Activated T-cell treated with anti-CD3 and anti-CD28 coated beads, Interleukin-2, amount 50 U/mL, for 1 hour (primary cell): ENCODE results near the gene ARL9.

Experiments
- DNase-seq: peaks from one replicate; pipeline ENCODE4 v3.0.0-alpha.2; 2020

ARL9 gene

DNA sequence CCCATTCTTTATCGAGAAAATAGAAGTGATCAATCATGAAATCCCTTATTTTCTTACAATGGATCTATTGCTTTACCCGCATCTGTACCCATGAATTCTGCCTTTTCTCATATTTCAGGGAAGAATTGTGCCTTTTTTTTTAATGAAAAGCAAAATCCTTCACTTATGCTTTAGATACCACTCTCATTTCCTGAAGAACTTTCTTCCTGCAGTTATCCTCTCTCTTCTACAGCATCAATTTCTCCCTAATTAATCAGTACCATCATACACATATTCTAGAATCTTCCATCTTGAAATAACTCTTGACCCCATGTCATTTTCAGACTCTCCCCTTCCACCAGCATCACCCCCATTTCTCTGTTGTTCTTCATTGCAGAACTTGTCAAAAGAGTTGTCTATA, 26.6 kb downstream of the ARL9 start:
- DNase-seq = no peak

DNA sequence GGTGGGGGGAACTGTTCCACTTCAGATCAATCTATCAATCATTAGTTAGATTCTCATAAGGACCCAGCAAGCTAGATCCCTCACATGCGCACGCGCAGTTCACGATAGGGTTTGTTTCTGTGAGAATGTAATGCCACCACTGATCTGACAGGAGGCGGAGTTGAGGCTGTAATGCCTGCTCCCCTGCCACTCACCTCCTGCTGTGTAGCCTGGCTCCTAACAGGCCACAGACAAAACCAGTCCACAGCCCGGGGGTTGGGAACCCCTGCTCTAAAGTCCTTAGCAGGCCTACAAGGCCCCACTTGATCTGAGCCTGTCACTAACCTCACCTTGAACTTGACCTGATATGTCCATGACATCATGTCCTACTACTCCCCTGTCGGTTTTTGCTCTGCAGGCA, 30.3 kb downstream of the ARL9 start:
- DNase-seq = no peak

DNA sequence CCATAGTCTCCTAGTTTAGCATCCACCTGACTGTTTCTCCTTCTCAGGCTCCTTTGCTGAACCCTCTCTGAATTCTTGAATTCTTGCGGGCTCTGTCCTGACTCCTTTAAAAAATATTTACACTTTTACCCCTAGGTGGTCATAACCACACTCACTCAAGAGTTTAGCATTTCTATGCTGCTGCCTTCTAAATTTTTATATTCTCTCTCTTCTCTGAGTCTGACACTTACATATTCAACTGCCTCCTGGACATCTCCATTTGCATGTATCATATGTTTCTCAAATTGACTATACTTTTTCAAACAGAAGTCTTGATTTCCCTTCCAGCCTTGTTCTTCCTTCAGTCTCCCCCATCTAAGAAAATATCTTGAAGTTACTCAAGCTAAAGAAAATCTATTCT, 31.6 kb downstream of the ARL9 start:
- no peak for DNase-seq

DNA sequence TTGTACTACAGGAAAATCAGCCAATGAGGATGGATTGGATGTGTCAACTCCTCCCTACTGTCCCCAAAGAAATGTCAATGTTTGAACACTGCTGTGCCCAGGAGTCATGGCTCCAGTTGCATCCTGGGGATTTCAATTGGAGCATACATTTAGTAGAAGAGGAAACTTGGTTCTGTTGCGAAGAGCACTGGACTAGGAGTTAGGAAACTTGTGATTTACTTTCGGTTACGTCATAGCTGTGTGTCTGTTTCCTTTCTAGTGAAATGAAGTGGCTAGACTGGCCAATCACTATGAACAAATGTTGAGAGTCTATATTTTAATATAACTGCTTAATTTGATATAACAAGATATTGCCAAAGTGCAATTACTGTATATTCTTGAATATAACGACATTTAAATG, 35.2 kb downstream of the ARL9 start:
- DNase-seq = no peak

DNA sequence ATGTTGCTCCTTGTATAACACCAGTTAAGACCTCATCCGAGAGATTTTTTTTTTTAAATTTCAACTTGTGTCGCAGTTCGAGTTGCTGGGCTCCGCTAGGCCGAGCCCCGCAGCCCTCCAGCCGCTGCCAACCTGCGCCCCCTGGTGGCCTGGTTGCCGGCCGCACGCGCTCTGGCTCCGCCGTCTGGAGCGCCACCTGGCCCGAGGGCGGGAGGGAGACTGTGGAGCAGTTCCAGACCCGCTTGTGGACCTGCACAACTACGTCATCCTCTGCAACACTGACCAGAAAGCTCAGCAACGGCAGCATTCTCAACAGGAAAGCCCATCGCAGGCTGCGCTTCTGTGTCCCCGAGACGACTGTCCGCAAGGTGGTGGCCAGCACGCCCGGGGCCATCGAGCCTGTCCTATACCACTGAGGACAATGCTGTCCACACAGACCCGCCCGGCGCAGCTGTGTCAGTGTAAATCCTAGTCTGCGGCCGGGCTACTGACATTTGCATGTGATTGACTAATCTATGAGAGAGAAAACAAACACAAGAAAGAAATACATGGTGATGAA, 39.1 kb downstream of the ARL9 start:
- peak; percentile 92 for DNase-seq

DNA sequence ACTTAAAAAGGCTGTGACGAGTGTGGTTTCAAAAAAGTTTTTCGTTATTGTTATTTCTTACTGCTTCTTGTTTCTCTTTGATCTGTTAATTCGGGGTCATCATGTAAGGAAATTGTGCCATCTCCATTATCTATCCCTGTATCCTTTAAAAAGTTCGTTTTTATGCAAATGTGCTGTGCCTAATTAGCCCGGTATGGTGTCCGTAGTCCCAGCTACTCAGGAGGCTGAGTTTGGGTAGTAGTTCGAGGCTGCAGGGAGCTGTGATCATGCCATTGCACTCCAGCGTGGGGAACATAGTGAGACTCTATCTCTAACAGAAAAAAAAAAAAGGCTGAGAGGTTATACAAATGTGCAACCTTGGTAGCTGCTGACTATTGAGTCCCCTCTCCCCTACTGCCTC, 45.1 kb downstream of the ARL9 start:
- DNase-seq = no peak

DNA sequence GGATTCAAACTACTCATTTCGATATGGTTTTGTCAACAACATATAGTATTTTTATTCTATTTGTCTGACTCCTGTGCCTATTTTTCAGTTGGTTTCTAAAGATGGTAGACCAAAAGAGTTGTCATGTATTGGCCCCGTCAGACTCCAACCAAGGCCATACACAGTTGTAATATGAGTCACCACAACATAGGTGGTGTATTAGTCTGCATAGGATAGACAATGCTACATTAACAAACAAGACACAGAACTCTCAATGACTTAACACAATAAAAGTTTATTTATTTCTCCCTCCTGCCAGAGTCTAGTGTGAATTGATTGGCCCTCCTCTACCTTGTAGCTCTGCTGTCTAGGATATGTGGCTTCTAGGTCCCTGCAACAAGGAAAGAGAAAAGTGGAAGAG, 45.9 kb downstream of the ARL9 start:
- DNase-seq = no peak

DNA sequence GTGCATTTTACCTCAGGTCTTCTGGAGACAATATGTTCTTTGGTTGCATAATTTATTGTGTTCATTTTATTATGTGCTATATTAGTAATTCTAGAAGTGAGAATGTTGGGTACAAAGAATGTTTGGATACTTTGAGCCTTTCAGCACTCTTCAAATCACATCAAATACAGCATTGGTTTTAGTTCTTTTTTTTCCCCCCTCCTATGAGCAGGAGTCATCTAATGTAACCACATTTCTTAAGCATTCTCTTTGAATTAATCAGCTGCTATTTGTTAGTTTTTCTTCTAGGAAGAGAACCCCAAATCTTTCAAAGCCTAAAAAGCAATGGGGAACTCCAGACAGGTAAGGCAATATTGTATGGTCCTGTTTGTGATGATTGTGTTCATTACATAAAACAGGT, 46.7 kb downstream of the ARL9 start:
- DNase-seq = no peak

DNA sequence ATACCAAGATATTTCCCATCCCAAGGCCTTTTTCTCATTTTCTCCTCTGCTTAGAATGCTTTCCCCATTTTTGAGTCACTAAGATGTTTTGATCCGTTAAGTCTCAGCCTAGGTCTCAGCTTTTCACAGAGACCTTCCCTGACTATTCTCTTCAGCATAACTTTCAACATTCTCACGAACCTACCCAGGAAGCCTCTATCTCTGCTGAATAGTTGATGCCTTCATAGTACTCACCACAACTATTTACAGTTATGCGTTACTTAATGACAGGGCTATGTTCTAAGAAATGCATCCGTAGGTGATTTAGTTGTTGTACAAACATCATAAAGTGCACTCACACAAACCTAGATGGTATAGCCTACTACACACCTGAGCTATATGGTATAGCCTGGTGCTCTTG, 64.5 kb downstream of the ARL9 start:
- no peak for DNase-seq
